Stimulated activated CD4-positive, alpha-beta T cell treated with anti-CD3 and anti-CD28 coated beads, Interleukin-1b, Interleukin-23, amount 100 ng/mL, for 1 hour (primary cell): ENCODE data around the gene GNB3.
A peak's percentile ranks its signal among the peaks of the same experiment; 100 is the strongest.
"Not testable (repeated sequence)": the region's sequence is repeated elsewhere in the genome, so short reads cannot be mapped to it uniquely, and the experiment has no call there.

Source experiments
- DNase-seq, 2 donors: peaks; one replicate each; pipeline ENCODE4 v3.0.0-alpha.2; 2020; ENCODE audit warnings: low read depth in 2 of 2

Gene GNB3

GRCh38 chr12:6860942-6861341, 20.2 kb downstream of the GNB3 start:
- no peak for DNase-seq

- no peak for DNase-seq
These were observed 20.7 kb downstream of the GNB3 start for GRCh38 chr12:6861391-6861790.

- no peak for DNase-seq
These were observed 22.3 kb downstream of the GNB3 start for GRCh38 chr12:6863033-6863432.

- no peak for DNase-seq
These were observed 23.0 kb downstream of the GNB3 start for GRCh38 chr12:6863586-6864321.

GRCh38 chr12:6865307-6865706, 24.6 kb downstream of the GNB3 start:
- DNase-seq = not testable (repeated sequence)

- no peak for DNase-seq
These were observed 25.6 kb downstream of the GNB3 start for GRCh38 chr12:6866163-6866919.

- no peak for DNase-seq
These were observed 26.2 kb downstream of the GNB3 start for GRCh38 chr12:6866920-6867412.

- DNase-seq = peak; percentile 63 to 65
These were observed 26.9 kb downstream of the GNB3 start, which contains the start of gene TPI1 for GRCh38 chr12:6867413-6868210. Gene TPI1 (plus strand): TSS chr12:6867531. CDS start chr12:6867567, 36 bp downstream.

- DNase-seq = no peak
These were observed 27.7 kb downstream of the GNB3 start for GRCh38 chr12:6868211-6869048.

GRCh38 chr12:6869049-6870021, 28.6 kb downstream of the GNB3 start:
- DNase-seq = peak; percentile 75 to 77

- DNase-seq = not testable (repeated sequence)
These were observed 29.6 kb downstream of the GNB3 start for GRCh38 chr12:6870304-6870703.

GRCh38 chr12:6871052-6871957, 30.6 kb downstream of the GNB3 start:
- DNase-seq = no peak

- peak; percentile 54 to 78 for DNase-seq
These were observed 31.6 kb downstream of the GNB3 start for GRCh38 chr12:6872073-6873048.

- peak; percentile 97 to 100 for DNase-seq
These were observed 32.6 kb downstream of the GNB3 start, which contains the start of gene SPSB2 for GRCh38 chr12:6873094-6874014. Gene SPSB2 (minus strand): TSS chr12:6873303. CDS start chr12:6872901, 402 bp downstream.

- DNase-seq = not testable (repeated sequence)
These were observed 33.3 kb downstream of the GNB3 start for GRCh38 chr12:6874015-6874368.

- not testable (repeated sequence) for DNase-seq
These were observed 39.1 kb downstream of the GNB3 start for GRCh38 chr12:6879824-6880223.
